HL-60 (cell line): ENCODE data around the gene ZNF529.

Experiments used
- GABPA ChIP-seq: IDR thresholded peaks from 2 replicates; pipeline ENCODE4 v1.6.1; 2012; ENCODE audit warnings: low read depth
- POLR2AphosphoS5 ChIP-seq: IDR thresholded peaks from 2 replicates; pipeline ENCODE4 v1.6.1; 2012; ENCODE audit warnings: low read depth
- SPI1 ChIP-seq: IDR thresholded peaks from 2 replicates; pipeline ENCODE4 v1.6.1; 2012; ENCODE audit warnings: low read depth, mild to moderate bottlenecking, borderline replicate concordance
- TF ChIP-seq, protein P1 (sequence below): IDR thresholded peaks from 2 replicates; pipeline ENCODE4 v1.6.1; 2012; ENCODE audit warnings: low read depth; ENCODE audit not compliant: insufficient replicate concordance
- TF ChIP-seq, protein P2 (sequence below): IDR thresholded peaks from one replicate; pipeline ENCODE4 v1.5.1; 2011; ENCODE audit warnings: low read length, control low read depth, inconsistent platforms; ENCODE audit not compliant: insufficient read depth

DNA sequence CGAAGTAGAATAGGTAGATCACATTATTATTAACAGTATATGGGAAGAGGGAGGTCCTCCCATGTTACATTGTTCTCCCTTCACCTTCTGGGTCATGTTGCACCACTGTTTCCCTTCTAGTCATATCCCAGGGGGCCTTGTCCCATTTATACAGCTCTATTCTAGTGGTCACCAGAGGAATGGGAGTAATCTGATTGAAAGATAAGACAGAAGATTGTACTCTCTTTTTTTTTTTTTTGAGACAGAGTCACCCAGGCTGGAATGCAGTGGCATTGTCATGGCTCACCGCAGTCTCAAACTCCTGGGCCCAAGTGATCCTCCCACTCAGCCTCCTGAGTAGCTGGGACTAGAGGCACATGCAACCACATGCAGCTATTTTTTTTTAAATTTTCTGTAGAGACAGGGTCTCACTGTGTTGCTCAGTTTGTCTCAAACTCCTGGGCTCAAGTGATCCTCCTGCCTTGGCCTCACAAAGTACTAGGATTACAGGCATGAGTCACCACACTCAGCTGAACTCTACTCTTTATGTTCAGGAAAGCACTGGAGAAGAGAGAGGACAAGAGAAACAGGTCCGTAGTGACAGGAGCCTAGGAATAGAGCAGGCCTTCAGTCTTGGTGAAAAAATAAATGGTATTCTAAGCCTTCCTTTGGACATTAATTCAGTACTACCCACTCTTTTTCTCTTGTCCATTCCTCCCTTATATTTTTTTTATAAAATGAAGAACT is 4.3 kb upstream of the ZNF529 start:
- TF ChIP-seq POLR2AphosphoS5 (no peak), SPI1 (no peak), GABPA (no peak)
- TF ChIP-seq, protein P1, sequence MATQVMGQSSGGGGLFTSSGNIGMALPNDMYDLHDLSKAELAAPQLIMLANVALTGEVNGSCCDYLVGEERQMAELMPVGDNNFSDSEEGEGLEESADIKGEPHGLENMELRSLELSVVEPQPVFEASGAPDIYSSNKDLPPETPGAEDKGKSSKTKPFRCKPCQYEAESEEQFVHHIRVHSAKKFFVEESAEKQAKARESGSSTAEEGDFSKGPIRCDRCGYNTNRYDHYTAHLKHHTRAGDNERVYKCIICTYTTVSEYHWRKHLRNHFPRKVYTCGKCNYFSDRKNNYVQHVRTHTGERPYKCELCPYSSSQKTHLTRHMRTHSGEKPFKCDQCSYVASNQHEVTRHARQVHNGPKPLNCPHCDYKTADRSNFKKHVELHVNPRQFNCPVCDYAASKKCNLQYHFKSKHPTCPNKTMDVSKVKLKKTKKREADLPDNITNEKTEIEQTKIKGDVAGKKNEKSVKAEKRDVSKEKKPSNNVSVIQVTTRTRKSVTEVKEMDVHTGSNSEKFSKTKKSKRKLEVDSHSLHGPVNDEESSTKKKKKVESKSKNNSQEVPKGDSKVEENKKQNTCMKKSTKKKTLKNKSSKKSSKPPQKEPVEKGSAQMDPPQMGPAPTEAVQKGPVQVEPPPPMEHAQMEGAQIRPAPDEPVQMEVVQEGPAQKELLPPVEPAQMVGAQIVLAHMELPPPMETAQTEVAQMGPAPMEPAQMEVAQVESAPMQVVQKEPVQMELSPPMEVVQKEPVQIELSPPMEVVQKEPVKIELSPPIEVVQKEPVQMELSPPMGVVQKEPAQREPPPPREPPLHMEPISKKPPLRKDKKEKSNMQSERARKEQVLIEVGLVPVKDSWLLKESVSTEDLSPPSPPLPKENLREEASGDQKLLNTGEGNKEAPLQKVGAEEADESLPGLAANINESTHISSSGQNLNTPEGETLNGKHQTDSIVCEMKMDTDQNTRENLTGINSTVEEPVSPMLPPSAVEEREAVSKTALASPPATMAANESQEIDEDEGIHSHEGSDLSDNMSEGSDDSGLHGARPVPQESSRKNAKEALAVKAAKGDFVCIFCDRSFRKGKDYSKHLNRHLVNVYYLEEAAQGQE, result no peak
- TF ChIP-seq, protein P2, sequence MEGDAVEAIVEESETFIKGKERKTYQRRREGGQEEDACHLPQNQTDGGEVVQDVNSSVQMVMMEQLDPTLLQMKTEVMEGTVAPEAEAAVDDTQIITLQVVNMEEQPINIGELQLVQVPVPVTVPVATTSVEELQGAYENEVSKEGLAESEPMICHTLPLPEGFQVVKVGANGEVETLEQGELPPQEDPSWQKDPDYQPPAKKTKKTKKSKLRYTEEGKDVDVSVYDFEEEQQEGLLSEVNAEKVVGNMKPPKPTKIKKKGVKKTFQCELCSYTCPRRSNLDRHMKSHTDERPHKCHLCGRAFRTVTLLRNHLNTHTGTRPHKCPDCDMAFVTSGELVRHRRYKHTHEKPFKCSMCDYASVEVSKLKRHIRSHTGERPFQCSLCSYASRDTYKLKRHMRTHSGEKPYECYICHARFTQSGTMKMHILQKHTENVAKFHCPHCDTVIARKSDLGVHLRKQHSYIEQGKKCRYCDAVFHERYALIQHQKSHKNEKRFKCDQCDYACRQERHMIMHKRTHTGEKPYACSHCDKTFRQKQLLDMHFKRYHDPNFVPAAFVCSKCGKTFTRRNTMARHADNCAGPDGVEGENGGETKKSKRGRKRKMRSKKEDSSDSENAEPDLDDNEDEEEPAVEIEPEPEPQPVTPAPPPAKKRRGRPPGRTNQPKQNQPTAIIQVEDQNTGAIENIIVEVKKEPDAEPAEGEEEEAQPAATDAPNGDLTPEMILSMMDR, result no peak
